GM19240 (cell line): Measurements from ENCODE around the gene ZNRF1.
"Not testable (repeated sequence)": the region's sequence is repeated elsewhere in the genome, so short reads cannot be mapped to it uniquely, and the experiment has no call there.

Experiments used
- DNase-seq: peaks from one replicate; pipeline ENCODE4 v3.0.0; 2011; ENCODE audit warnings: low spot score; ENCODE audit not compliant: insufficient read length

The ZNRF1 gene

GRCh38 chr16:74998481-74999218 lies at the start of gene ZNRF1:
TSS of gene ZNRF1 (plus strand) at chr16:74999024. CDS start at chr16:74999672, 648 bp downstream.
- DNase-seq, result peak; percentile 73

GRCh38 chr16:74949309-74949708 lies 49.5 kb upstream of the ZNRF1 start:
- no peak for DNase-seq

GRCh38 chr16:74950511-74950910 lies 48.3 kb upstream of the ZNRF1 start:
- DNase-seq, result no peak

GRCh38 chr16:74951206-74951605 lies 47.6 kb upstream of the ZNRF1 start:
- DNase-seq, result no peak

GRCh38 chr16:74951681-74952080 lies 47.1 kb upstream of the ZNRF1 start:
- no peak for DNase-seq

GRCh38 chr16:74954763-74955162 lies 44.1 kb upstream of the ZNRF1 start:
- no peak for DNase-seq

- DNase-seq, result no peak
These were observed 25.5 kb upstream of the ZNRF1 start for GRCh38 chr16:74973304-74973703.

GRCh38 chr16:74975591-74975990 lies 23.2 kb upstream of the ZNRF1 start:
- no peak for DNase-seq

GRCh38 chr16:74982256-74982655 lies 16.6 kb upstream of the ZNRF1 start:
- DNase-seq, result no peak

- DNase-seq, result no peak
These were observed 14.7 kb upstream of the ZNRF1 start for GRCh38 chr16:74984194-74984528.

- DNase-seq, result peak; percentile 97
These were observed 14.1 kb upstream of the ZNRF1 start, which contains the start of gene WDR59 for GRCh38 chr16:74984529-74985296. TSS of gene WDR59 (minus strand) at chr16:74985123. CDS start at chr16:74985017, 106 bp downstream.

- no peak for DNase-seq
These were observed 11.7 kb upstream of the ZNRF1 start for GRCh38 chr16:74987027-74987681.

GRCh38 chr16:74989864-74990263 lies 9.0 kb upstream of the ZNRF1 start:
- not testable (repeated sequence) for DNase-seq

GRCh38 chr16:74990832-74991231 lies 8.0 kb upstream of the ZNRF1 start:
- DNase-seq, result no peak

GRCh38 chr16:74991268-74991592 lies 7.6 kb upstream of the ZNRF1 start:
- no peak for DNase-seq

- no peak for DNase-seq
These were observed 7.0 kb upstream of the ZNRF1 start for GRCh38 chr16:74991593-74992403.

GRCh38 chr16:74995986-74996385 lies 2.8 kb upstream of the ZNRF1 start:
- DNase-seq, result no peak

GRCh38 chr16:74997042-74997491 lies 1.8 kb upstream of the ZNRF1 start:
- DNase-seq, result no peak

- no peak for DNase-seq
These were observed 390 bp downstream of the ZNRF1 start for GRCh38 chr16:74999219-74999608.

GRCh38 chr16:74999609-75000480 lies 1.0 kb downstream of the ZNRF1 start:
- no peak for DNase-seq
